Keratinocyte (primary cell): ENCODE results near the gene CORO7. TPM values are rescaled to one million over a fixed set of nuclear protein-coding genes. Genes with fewer than 3 reads are reported as not detected.
A peak's percentile ranks its signal among the peaks of the same experiment; 100 is the strongest.

Experiments
- DNase-seq: peaks from one replicate; pipeline ENCODE4 v3.0.0-alpha.2; 2011; ENCODE audit warnings: low read depth, missing footprints, low spot score
- FAIRE-seq: peaks from 2 replicates; lab custom pipeline; 2011; peaks lifted over from hg19 to GRCh38; lab: Jason Lieb, UNC
- H2AFZ ChIP-seq: 2 replicates; pipeline ENCODE4 v1.6.0; 2012; ENCODE audit warnings: low read length, control low read depth, inconsistent platforms; ENCODE audit not compliant: control insufficient read depth
- H3K27ac ChIP-seq: 2 replicates; pipeline ENCODE4 v1.5.1; 2011; ENCODE audit warnings: low read length; ENCODE audit not compliant: control insufficient read depth, insufficient read depth
- H3K27me3 ChIP-seq: 3 replicates; pipeline ENCODE4 v1.6.0; 2011; ENCODE audit warnings: low read length; ENCODE audit not compliant: control insufficient read depth, insufficient read depth; ENCODE audit errors: extremely low read depth
- H3K36me3 ChIP-seq, 2 experiments: 2 replicates in 1 of 2; 3 replicates in 1 of 2; pipeline ENCODE4 v1.5.1; 2011; ENCODE audit warnings: low read length in 2 of 2, mild to moderate bottlenecking in 1 of 2; ENCODE audit not compliant: control insufficient read depth in 2 of 2, insufficient read depth in 2 of 2; ENCODE audit errors: extremely low read depth in 1 of 2
- H3K4me1 ChIP-seq: 3 replicates; pipeline ENCODE4 v1.5.1; 2011; ENCODE audit warnings: low read length; ENCODE audit not compliant: control insufficient read depth, insufficient read depth; ENCODE audit errors: extremely low read depth
- H3K4me2 ChIP-seq: 3 replicates; pipeline ENCODE4 v1.6.0; 2011; ENCODE audit warnings: low read depth, low read length; ENCODE audit not compliant: control insufficient read depth, insufficient read depth; ENCODE audit errors: extremely low read depth
- H3K4me3 ChIP-seq, 3 experiments: fragments of 200-600 bp in 1 of 3; sonication (generic) in 1 of 3; 2 replicates in 2 of 3; 3 replicates in 1 of 3; pipeline ENCODE4 v1.5.1; 2011 to 2016; ENCODE audit warnings: low read length in 3 of 3, mild to moderate bottlenecking in 3 of 3, control low read depth in 2 of 3, inconsistent platforms in 1 of 3, low read depth in 1 of 3, mixed read lengths in 1 of 3, mixed run types in 1 of 3, moderate library complexity in 1 of 3; ENCODE audit not compliant: control insufficient read depth in 2 of 3, insufficient read depth in 2 of 3; ENCODE audit errors: extremely low read depth in 1 of 3
- H3K79me2 ChIP-seq: 2 replicates; pipeline ENCODE4 v1.6.0; 2012; ENCODE audit warnings: low read length; ENCODE audit not compliant: control insufficient read depth, insufficient read depth
- H3K9ac ChIP-seq: 3 replicates; pipeline ENCODE4 v1.6.0; 2011; ENCODE audit warnings: low read length; ENCODE audit not compliant: control insufficient read depth, insufficient read depth; ENCODE audit errors: extremely low read depth
- H3K9me1 ChIP-seq: 3 replicates; pipeline ENCODE4 v1.6.0; 2011; ENCODE audit warnings: low read length; ENCODE audit not compliant: control insufficient read depth, insufficient read depth; ENCODE audit errors: extremely low read depth
- H3K9me3 ChIP-seq: 2 replicates; pipeline ENCODE4 v1.5.1; 2012; ENCODE audit warnings: low read depth, low read length; ENCODE audit not compliant: control insufficient read depth
- H4K20me1 ChIP-seq: 3 replicates; pipeline ENCODE4 v1.6.0; 2011; ENCODE audit warnings: low read length; ENCODE audit not compliant: control insufficient read depth, insufficient read depth; ENCODE audit errors: extremely low read depth
- EZH2 ChIP-seq: IDR thresholded peaks from one replicate; pipeline ENCODE4 v1.6.1; 2012; ENCODE audit warnings: inconsistent platforms, mild to moderate bottlenecking, low read length, moderate library complexity
- dilution Hi-C: fragments of 300-500 bp; cut with MboI; formaldehyde crosslinking; loops from one replicate; pipeline ENCODE4 v1.7.0; 2020; ENCODE audit warnings: low sequenced_read_pairs; ENCODE audit not compliant: extremely low pct_ligation_motif_present
- polyA plus RNA-seq, 5 experiments: library from polyadenylated mRNA; depleted of rRNA in 3 of 5; stranded (reverse) in 3 of 5; stranded (forward) in 1 of 5; unstranded in 1 of 5; fragments of >200 nt; gene quantifications; 1 replicate in 1 of 5; 2 replicates in 3 of 5; 3 replicates in 1 of 5; pipeline versions ENCODE4 v1.2.1 to v1.2.3, GENCODE V29; 2011 to 2012; ENCODE audit warnings: missing spikeins in 2 of 5, low read depth in 1 of 5, low replicate concordance in 1 of 5
- TF ChIP-seq, protein P1 (sequence below), 3 experiments: IDR thresholded peaks in 1 of 3; conservative IDR thresholded peaks in 1 of 3; optimal IDR thresholded peaks in 1 of 3; 2 replicates in 2 of 3; 3 replicates in 1 of 3; pipeline versions ENCODE3 to v1.5.1; 2011; ENCODE audit warnings: low read length in 3 of 3, mild to moderate bottlenecking in 3 of 3, moderate library complexity in 2 of 3, control low read depth in 1 of 3, inconsistent platforms in 1 of 3; ENCODE audit not compliant: insufficient read depth in 2 of 3; ENCODE audit errors: extremely low read depth in 1 of 3

The CORO7 gene
- polyA plus RNA-seq, 1 donor (not counting 4 experiments of a cell fraction or from before 2014, with no cell fraction given) = 8.4 TPM

DNA sequence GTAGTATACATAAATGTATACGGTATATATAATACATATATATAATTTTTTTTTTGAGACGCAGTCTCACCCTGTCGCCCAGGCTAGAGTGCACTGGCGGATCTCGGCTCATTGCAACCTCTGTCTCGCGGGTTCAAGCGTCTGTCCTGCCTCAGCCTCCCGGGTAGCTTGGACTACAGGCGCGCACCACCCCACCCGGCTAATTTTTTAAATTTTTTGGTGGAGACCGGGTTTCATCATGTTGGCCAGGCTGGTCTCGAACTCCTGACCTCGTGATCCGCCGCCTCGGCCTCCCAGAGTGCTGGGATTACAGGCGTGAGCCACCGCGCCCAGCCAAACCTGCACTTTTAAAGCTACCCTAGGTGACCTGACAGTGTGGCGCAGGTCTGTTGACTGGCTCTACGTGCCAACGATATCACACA is 66.0 kb downstream of the CORO7 start:
- dilution Hi-C loops = no loop called here
- Histone ChIP-seq H3K9me1 (no peaks in the 10 kb centered on the region), H3K79me2 (peaks cover 48% of the 10 kb centered on the region), H3K4me3 (peak overlapping the region; percentile 61 to 80 (median 74)), H3K36me3 (peaks cover 3 to 11% of the 10 kb centered on the region in 2 experiments), H4K20me1 (peaks cover 8% of the 10 kb centered on the region), H3K4me2 (peak overlapping the region; percentile 70), H3K27ac (peak overlapping the region; percentile 58), H3K4me1 (peaks cover 13% of the 10 kb centered on the region), H3K27me3 (no peaks in the 10 kb centered on the region), H3K9ac (peak overlapping the region; percentile 86), H2AFZ (peak overlapping the region; percentile 43), H3K9me3 (no peaks in the 10 kb centered on the region)
- FAIRE-seq (no peak), DNase-seq (no peak)
- TF ChIP-seq EZH2 = no peak
- TF ChIP-seq, protein P1, sequence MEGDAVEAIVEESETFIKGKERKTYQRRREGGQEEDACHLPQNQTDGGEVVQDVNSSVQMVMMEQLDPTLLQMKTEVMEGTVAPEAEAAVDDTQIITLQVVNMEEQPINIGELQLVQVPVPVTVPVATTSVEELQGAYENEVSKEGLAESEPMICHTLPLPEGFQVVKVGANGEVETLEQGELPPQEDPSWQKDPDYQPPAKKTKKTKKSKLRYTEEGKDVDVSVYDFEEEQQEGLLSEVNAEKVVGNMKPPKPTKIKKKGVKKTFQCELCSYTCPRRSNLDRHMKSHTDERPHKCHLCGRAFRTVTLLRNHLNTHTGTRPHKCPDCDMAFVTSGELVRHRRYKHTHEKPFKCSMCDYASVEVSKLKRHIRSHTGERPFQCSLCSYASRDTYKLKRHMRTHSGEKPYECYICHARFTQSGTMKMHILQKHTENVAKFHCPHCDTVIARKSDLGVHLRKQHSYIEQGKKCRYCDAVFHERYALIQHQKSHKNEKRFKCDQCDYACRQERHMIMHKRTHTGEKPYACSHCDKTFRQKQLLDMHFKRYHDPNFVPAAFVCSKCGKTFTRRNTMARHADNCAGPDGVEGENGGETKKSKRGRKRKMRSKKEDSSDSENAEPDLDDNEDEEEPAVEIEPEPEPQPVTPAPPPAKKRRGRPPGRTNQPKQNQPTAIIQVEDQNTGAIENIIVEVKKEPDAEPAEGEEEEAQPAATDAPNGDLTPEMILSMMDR (optimal IDR thresholded peaks at IDR 0.05 in 1 of 3, IDR thresholded peaks at IDR 0.05 in 1 of 3, conservative IDR thresholded peaks at IDR 0.05 in 1 of 3; ENCODE audit: extremely low read depth in 1 of 3, insufficient read depth in 2 of 3, low read length in 3 of 3) = no peak

DNA sequence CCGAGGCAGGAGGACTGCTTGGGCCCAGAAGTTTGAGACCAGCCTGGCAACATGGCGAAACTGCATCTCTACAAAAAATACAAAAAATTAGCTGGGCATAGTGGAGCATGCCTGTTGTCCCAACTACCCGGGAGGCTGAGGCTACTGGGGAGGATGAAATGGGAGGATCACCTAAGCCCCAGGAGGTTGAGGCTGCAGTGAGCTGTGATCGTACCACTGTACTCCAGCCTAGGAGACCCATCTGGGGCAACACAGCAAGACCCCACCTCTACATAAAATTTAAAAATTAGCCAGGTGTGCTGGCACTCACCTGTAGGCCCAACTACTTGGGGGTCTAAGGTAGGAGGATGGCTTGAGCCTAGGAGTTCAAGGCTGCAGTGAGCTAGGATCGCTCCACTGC is 67.1 kb downstream of the CORO7 start:
- dilution Hi-C loops = no loop called here
- H3K4me1 ChIP-seq = peaks cover 13% of the 10 kb centered on the region
- H3K4me2 ChIP-seq = peak overlapping the region; percentile 70
- no peaks in the 10 kb centered on the region for H3K9me1 ChIP-seq
- peaks cover 3 to 9% of the 10 kb centered on the region in 2 experiments for H3K36me3 ChIP-seq
- no peak for TF ChIP-seq EZH2
- TF ChIP-seq, protein P1 (optimal IDR thresholded peaks at IDR 0.05 in 1 of 3, IDR thresholded peaks at IDR 0.05 in 1 of 3, conservative IDR thresholded peaks at IDR 0.05 in 1 of 3; ENCODE audit: extremely low read depth in 1 of 3, insufficient read depth in 2 of 3, low read length in 3 of 3) = no peak
- H3K27me3 ChIP-seq = no peaks in the 10 kb centered on the region
- H3K79me2 ChIP-seq = peaks cover 54% of the 10 kb centered on the region
- FAIRE-seq = no peak
- H3K27ac ChIP-seq = no peak overlapping the region
- H3K9me3 ChIP-seq = no peaks in the 10 kb centered on the region
- no peak overlapping the region for H2AFZ ChIP-seq
- H3K9ac ChIP-seq = no peak overlapping the region
- peak overlapping the region in 1 of 3 experiments; percentile 3 for H3K4me3 ChIP-seq
- DNase-seq = no peak
- peaks cover 13% of the 10 kb centered on the region for H4K20me1 ChIP-seq
